Transverse colon (tissue), 4 donors: ENCODE results near the gene TPSAB1.

ENCODE experiments used
- EP300 ChIP-seq: sonication (generic); formaldehyde crosslinking; IDR thresholded peaks from one replicate; pipeline ENCODE4 v1.6.1; 2017; ENCODE audit warnings: antibody characterized with exemption, low read depth
- POLR2A ChIP-seq: fragments of 450-650 bp; IDR thresholded peaks from one replicate; pipeline ENCODE4 v1.6.1; 2016; ENCODE audit warnings: antibody characterized with exemption, mild to moderate bottlenecking, moderate library complexity
- POLR2AphosphoS5 ChIP-seq, 3 donors: sonication (generic); formaldehyde crosslinking; IDR thresholded peaks; one replicate each; pipeline ENCODE4 v1.6.1; 2016; ENCODE audit warnings: antibody characterized with exemption in 3 of 3
- TF ChIP-seq, protein P1 (sequence below), 5 experiments: fragments of 200-600 bp in 3 of 5; fragments of 450-650 bp in 2 of 5; sonication (generic) in 3 of 5; IDR thresholded peaks; 1 replicate in 2 of 5; 2 replicates in 3 of 5; pipeline ENCODE4 v1.5.1; 2016 to 2017; ENCODE audit warnings: antibody characterized with exemption in 5 of 5, inconsistent platforms in 3 of 5, mild to moderate bottlenecking in 2 of 5, moderate library complexity in 1 of 5

DNA sequence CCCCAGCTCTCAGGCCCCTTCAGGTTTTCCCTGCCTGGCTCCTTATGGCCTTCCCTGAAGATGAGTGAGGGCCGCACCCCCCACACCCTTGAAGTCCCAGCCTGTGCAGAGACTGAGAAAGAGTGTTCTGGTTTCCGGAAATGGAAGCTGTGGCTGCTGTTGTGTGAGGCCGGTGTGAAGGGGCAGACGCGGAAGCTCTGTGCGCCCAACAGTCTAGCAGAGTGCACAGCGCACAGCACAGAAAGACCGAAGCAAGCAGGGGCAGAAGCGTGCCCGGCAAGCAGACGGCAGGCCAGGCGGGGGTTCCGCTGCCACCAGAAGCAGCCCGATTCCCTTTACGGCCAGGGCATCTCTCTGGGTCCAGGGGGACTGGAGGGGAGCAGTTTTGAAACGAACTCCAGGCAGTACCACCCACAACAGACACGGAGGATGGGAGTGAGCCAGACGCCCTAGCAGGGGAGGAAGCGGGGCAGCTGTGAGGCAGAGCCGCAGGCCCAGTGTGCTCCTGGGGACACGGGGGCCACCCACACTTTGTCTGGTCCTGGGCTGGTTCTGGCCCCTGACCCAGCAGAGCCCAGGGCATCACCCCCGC, 32.2 kb upstream of the TPSAB1 start:
- TF ChIP-seq, protein P1, sequence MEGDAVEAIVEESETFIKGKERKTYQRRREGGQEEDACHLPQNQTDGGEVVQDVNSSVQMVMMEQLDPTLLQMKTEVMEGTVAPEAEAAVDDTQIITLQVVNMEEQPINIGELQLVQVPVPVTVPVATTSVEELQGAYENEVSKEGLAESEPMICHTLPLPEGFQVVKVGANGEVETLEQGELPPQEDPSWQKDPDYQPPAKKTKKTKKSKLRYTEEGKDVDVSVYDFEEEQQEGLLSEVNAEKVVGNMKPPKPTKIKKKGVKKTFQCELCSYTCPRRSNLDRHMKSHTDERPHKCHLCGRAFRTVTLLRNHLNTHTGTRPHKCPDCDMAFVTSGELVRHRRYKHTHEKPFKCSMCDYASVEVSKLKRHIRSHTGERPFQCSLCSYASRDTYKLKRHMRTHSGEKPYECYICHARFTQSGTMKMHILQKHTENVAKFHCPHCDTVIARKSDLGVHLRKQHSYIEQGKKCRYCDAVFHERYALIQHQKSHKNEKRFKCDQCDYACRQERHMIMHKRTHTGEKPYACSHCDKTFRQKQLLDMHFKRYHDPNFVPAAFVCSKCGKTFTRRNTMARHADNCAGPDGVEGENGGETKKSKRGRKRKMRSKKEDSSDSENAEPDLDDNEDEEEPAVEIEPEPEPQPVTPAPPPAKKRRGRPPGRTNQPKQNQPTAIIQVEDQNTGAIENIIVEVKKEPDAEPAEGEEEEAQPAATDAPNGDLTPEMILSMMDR (IDR thresholded peaks at IDR 0.05) = no peak
- no peak for TF ChIP-seq POLR2AphosphoS5 (IDR thresholded peaks at IDR 0.05)
- no peak for TF ChIP-seq POLR2A
- no peak for TF ChIP-seq EP300
